ENCODE results near the gene ADCY7. TPM values are rescaled to one million over a fixed set of nuclear protein-coding genes. Genes with fewer than 3 reads are reported as not detected.

ADCY7 gene
- total RNA-seq, 1 experiment from 2014 or later, result 4.0 TPM

DNA sequence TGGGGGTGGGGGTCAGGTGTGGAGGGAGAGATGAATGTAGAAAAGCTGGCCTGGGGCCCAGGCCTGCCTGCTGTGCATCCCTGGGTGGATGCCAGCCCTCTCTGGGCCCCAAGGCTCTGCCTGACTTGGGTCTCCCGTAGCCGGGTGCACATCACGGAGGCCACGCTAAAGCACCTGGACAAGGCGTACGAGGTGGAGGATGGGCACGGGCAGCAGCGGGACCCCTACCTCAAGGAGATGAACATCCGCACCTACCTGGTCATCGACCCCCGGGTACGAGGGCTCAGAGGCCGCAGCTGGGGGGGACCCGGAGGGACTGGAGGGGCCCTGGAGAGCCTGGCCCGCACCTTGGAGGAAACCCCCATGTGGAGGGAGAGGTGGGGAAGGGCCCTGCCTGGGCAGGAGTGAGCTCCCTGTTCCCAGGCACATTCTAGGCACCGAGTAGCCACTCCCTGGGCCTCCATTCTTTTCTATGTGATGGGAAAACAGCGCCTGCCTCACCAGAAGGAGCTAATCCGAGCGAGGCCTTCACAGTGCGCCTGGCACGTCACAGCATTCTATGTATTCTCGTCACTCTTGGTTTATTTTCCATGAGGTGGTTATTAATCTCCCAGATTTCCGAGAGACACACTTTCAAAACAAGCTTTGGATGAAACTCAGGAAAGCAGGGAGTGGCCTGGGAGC, 34.7 kb downstream of the ADCY7 start:
- Histone ChIP-seq H4K91ac (ENCODE audit: insufficient read length, low read depth, low read length) (no peak overlapping the region), H3K56ac (ENCODE audit: insufficient read length, low read depth, low read length) (no peak overlapping the region), H2BK12ac (ENCODE audit: insufficient read length, low read depth, low read length) (no peak overlapping the region), H3K4ac (ENCODE audit: low read depth, low read length) (no peak overlapping the region), H2BK120ac (ENCODE audit: low read depth, low read length, poor library complexity, severe bottlenecking) (no peak overlapping the region), H4K20me1 (ENCODE audit: control insufficient read depth, insufficient read depth, insufficient read length) (no peaks in the 10 kb centered on the region), H2BK5ac (ENCODE audit: insufficient read length, low read length) (no peak overlapping the region), H3K9ac (ENCODE audit: extremely low read depth, insufficient read length, low read length) (no peak overlapping the region), H3K27me3 (ENCODE audit: insufficient read depth, low read length) (no peaks in the 10 kb centered on the region), H2BK20ac (ENCODE audit: low read depth, low read length, poor library complexity, severe bottlenecking) (no peak overlapping the region), H3K4me1 (ENCODE audit: insufficient read depth, low read length) (no peaks in the 10 kb centered on the region), H3K23ac (ENCODE audit: insufficient read length, low read depth, low read length) (no peak overlapping the region), H3K9me3 (ENCODE audit: control insufficient read depth, low read depth, low read length) (no peaks in the 10 kb centered on the region), H2BK15ac (ENCODE audit: low read depth, low read length) (no peak overlapping the region), H4K5ac (ENCODE audit: insufficient read length, low read depth, low read length) (no peak overlapping the region), H4K8ac (replicated peaks; ENCODE audit: insufficient read length, low read depth, low read length) (no peak overlapping the region), H3T11ph (ENCODE audit: low read length) (no peak overlapping the region), H3K18ac (ENCODE audit: insufficient read length, low read depth, low read length) (no peak overlapping the region), H3K14ac (ENCODE audit: insufficient read depth, low read length) (no peak overlapping the region), H3K79me2 (ENCODE audit: insufficient read depth, low read length) (no peaks in the 10 kb centered on the region), H3K4me2 (ENCODE audit: insufficient read depth, insufficient read length, low read length) (no peak overlapping the region), H3K79me1 (ENCODE audit: insufficient read depth, low read depth, low read length, poor library complexity, severe bottlenecking) (no peaks in the 10 kb centered on the region), H2AK5ac (ENCODE audit: insufficient read length, low read length) (no peak overlapping the region), H2AFZ (ENCODE audit: low read length) (no peak overlapping the region), H3K27ac (ENCODE audit: insufficient read length, low read depth, low read length) (no peak overlapping the region), H3K23me2 (ENCODE audit: insufficient read length, low read depth, low read length, poor library complexity, severe bottlenecking) (no peaks in the 10 kb centered on the region)
- H3K27ac Mint-ChIP-seq, result no peak overlapping the region
- no peaks in the 10 kb centered on the region for H3K9me3 Mint-ChIP-seq
- TF ChIP-seq, protein P1, sequence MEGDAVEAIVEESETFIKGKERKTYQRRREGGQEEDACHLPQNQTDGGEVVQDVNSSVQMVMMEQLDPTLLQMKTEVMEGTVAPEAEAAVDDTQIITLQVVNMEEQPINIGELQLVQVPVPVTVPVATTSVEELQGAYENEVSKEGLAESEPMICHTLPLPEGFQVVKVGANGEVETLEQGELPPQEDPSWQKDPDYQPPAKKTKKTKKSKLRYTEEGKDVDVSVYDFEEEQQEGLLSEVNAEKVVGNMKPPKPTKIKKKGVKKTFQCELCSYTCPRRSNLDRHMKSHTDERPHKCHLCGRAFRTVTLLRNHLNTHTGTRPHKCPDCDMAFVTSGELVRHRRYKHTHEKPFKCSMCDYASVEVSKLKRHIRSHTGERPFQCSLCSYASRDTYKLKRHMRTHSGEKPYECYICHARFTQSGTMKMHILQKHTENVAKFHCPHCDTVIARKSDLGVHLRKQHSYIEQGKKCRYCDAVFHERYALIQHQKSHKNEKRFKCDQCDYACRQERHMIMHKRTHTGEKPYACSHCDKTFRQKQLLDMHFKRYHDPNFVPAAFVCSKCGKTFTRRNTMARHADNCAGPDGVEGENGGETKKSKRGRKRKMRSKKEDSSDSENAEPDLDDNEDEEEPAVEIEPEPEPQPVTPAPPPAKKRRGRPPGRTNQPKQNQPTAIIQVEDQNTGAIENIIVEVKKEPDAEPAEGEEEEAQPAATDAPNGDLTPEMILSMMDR (conservative IDR thresholded peaks at IDR 0.05), result no peak
- H3K27me3 Mint-ChIP-seq (ENCODE audit: low read depth), result no peaks in the 10 kb centered on the region
- no peak for DNase-seq
- peaks cover 2 to 6% of the 10 kb centered on the region in 2 experiments; a peak in 3 of 4 replicates for H3K4me1 Mint-ChIP-seq
- no CpG with 5 or more reads among the region's 23 CpGs for WGBS (ENCODE audit: extremely low coverage, insufficient read length, low lambda C conversion rate)
- no peak overlapping the region for H3K4me3 Mint-ChIP-seq
- no peaks in the 10 kb centered on the region for H3K36me3 Mint-ChIP-seq (ENCODE audit: insufficient read depth in 1 of 3, low read depth in 3 of 3)

All from H9 (cell line).